Karpas-422 (cell line): ENCODE results near the gene DAZAP1. TPM values are rescaled to one million over a fixed set of nuclear protein-coding genes. Genes with fewer than 3 reads are reported as not detected.
A peak's percentile ranks its signal among the peaks of the same experiment; 100 is the strongest.

Experiments used
- DNase-seq: peaks from one replicate; pipeline ENCODE4 v3.0.0-alpha.2; 2015
- H2AFZ ChIP-seq: fragments of 200-600 bp; sonication (generic); 2 replicates; pipeline ENCODE4 v1.6.1; 2014; ENCODE audit warnings: antibody characterized with exemption, low read length, mixed read lengths
- H3K27ac ChIP-seq: fragments of 200-600 bp; sonication (generic); 2 replicates; pipeline ENCODE4 v1.5.1; 2014; ENCODE audit warnings: mild to moderate bottlenecking, low read length, moderate library complexity
- H3K27me3 ChIP-seq: fragments of 200-600 bp; sonication (generic); 2 replicates; pipeline ENCODE4 v1.6.1; 2014; ENCODE audit warnings: low read length, mixed read lengths
- H3K36me3 ChIP-seq: fragments of 200-600 bp; sonication (generic); 2 replicates; pipeline ENCODE4 v1.6.1; 2014; ENCODE audit warnings: low read length, mixed read lengths; ENCODE audit not compliant: insufficient read depth
- H3K4me1 ChIP-seq: fragments of 200-600 bp; sonication (generic); 2 replicates; pipeline ENCODE4 v1.6.1; 2014; ENCODE audit warnings: mild to moderate bottlenecking, low read length, mixed read lengths
- H3K4me2 ChIP-seq: fragments of 200-600 bp; sonication (generic); 2 replicates; pipeline ENCODE4 v1.6.1; 2014; ENCODE audit warnings: low read length, low read depth, mild to moderate bottlenecking; ENCODE audit not compliant: poor library complexity, severe bottlenecking
- H3K4me3 ChIP-seq: fragments of 200-600 bp; sonication (generic); 2 replicates; pipeline ENCODE4 v1.5.1; 2014; ENCODE audit warnings: mild to moderate bottlenecking, antibody characterized with exemption, low read length, mixed read lengths
- H3K79me2 ChIP-seq: fragments of 200-600 bp; sonication (generic); 2 replicates; pipeline ENCODE4 v1.6.1; 2014; ENCODE audit warnings: mild to moderate bottlenecking, low read length, mixed read lengths
- H3K9ac ChIP-seq: fragments of 200-600 bp; sonication (generic); 2 replicates; pipeline ENCODE4 v1.6.0; 2014; ENCODE audit warnings: low read length
- H3K9me2 ChIP-seq: fragments of 200-600 bp; sonication (generic), shearing (Covaris generic); replicated peaks from 2 replicates; pipeline ENCODE4 v1.6.0; 2014; ENCODE audit warnings: mild to moderate bottlenecking, low read length, moderate library complexity; ENCODE audit not compliant: insufficient read depth
- H3K9me3 ChIP-seq: fragments of 300-700, 200-600 bp; sonication (generic); 2 replicates; pipeline ENCODE4 v1.6.1; 2014; ENCODE audit warnings: low read length, mixed read lengths
- H4K20me1 ChIP-seq: fragments of 200-600 bp; sonication (generic); 2 replicates; pipeline ENCODE4 v1.6.1; 2014; ENCODE audit warnings: mild to moderate bottlenecking, antibody characterized with exemption, low read length, low read depth; ENCODE audit not compliant: insufficient read depth
- total RNA-seq: library from RNA; depleted of rRNA; stranded (reverse); fragments of >200 nt; shearing (Covaris generic); gene quantifications from 2 replicates; pipeline ENCODE4 v1.2.3, GENCODE V29; 2014; ENCODE audit warnings: low replicate concordance

Gene DAZAP1
- total RNA-seq, 1 experiment from 2014 or later = 110 TPM

DNA sequence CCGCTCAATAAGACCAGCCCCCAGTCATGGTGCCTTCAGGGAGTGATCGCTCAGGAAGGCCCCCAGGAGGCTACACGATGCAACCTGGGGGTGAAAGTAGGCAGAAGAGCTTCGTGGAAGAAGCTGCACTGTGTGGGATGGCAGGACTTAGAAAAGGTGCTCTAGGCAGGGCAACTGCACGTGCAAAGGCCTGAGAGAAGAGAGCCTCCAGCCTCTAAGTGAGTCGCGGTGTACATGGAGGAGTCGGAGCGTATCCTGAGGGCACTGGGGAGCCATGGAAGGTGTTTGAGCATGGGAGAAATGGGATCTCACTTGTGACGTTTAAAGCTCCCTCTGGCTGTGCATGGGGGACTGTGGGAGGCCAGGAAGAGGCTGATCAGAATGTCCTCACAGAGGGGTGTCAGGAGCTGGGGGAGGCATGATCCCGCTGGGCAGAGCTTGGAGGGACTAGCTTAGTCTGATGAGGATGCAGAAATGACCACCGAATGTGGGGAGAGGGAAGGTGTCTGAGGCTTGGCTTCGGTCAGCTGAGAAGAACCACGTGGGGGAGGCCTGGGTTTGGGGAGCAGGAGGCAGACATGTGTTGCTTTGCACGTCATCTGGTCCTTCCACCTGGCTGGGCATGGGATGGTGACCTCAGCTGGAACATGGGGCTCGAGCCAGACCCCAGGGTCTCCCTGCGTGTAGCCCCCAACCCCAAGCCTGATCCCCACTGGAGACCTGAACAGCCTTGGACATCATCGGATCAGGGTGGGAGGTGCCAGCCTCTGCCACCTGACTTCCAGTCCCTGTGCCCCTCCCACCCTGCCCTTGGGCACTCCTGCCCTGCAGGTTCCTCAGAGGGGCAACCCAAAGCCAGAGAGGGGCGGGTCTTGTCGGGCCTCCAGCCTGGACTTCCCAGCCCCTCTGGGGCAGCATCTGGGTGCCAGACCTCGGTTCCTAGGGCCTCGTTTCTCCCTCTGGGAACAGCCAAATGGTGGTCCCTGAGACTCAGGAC, 43.6 kb downstream of the DAZAP1 start:
- peak; percentile 48 for DNase-seq
- Histone ChIP-seq H3K79me2 (no peaks in the 10 kb centered on the region), H2AFZ (no peak overlapping the region), H3K4me1 (peaks cover 17% of the 10 kb centered on the region), H3K9ac (no peak overlapping the region), H4K20me1 (peaks cover 14% of the 10 kb centered on the region; the same call in 1 of the 2 replicates), H3K36me3 (no peaks in the 10 kb centered on the region), H3K27me3 (0 out of 2 replicates have a peak, but pooled peaks cover 2% of the 10 kb centered on the region), H3K9me3 (no peaks in the 10 kb centered on the region), H3K9me2 (no peaks in the 10 kb centered on the region), H3K4me2 (peak overlapping the region; percentile 46), H3K4me3 (no peak overlapping the region), H3K27ac (no peak overlapping the region)

DNA sequence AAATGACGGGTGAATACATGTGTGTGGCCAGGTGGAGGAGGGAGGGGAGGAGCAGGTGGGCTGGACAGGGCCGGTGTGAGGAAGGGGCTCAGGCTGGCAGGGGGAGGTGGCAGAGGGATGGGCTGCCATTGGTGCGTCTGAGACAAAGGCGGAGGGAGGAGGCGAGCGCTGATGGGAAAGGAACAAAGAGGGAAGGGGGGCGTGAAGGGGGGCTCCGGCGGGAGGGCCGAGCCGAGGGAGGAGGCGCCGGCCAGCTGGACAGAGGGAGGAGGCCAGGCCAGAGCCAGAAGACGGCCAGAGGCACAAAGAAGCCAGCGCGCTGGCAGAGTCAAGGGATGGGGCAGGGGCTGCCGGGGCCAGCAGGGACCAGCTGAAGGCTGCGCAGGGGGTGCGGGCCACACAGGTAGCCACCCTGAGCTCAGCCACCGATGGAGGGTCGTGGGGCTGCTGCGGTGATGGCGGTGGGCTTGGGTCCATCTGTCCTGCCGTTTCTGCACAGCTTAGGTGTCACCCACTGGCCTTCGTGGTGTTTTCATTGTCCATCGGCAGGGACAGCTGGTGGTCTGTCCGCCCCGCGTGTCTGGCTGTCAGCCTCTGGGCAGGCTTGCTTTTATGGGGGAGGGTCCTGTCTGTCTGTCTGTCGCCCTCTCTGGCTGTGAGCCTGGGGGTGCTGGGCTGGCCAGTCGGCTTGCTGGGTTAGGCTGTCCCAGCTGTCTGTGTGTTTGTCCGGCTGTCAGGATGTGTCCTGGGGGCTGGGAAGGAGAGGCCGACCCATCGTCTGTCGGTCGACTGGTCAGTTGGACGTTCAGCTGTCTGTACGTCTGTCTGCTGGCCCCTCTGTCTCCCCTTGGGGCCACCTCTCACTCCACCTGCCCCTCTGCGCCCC, 44.8 kb downstream of the DAZAP1 start:
- DNase-seq = no peak
- H3K4me1 ChIP-seq = peaks cover 17% of the 10 kb centered on the region
- H3K4me2 ChIP-seq = no peak overlapping the region
- H3K9me2 ChIP-seq = no peaks in the 10 kb centered on the region
- H2AFZ ChIP-seq = no peak overlapping the region
- H3K27ac ChIP-seq = no peak overlapping the region
- no peak overlapping the region for H3K9ac ChIP-seq
- H3K9me3 ChIP-seq = no peaks in the 10 kb centered on the region
- no peak overlapping the region for H3K4me3 ChIP-seq
- H3K79me2 ChIP-seq = no peaks in the 10 kb centered on the region
- 0 out of 2 replicates have a peak, but pooled peaks cover 2% of the 10 kb centered on the region for H3K27me3 ChIP-seq
- peaks cover 11% of the 10 kb centered on the region; the same call in 1 of the 2 replicates for H4K20me1 ChIP-seq
- H3K36me3 ChIP-seq = no peaks in the 10 kb centered on the region

GRCh38 chr19:1452802-1453524, 45.6 kb downstream of the DAZAP1 start:
- H3K4me2 ChIP-seq = no peak overlapping the region

GRCh38 chr19:1453525-1454364, 46.4 kb downstream of the DAZAP1 start:
- peaks cover 17% of the 10 kb centered on the region for H3K4me1 ChIP-seq
- no peak overlapping the region for H3K4me2 ChIP-seq
- H3K9ac ChIP-seq = no peak overlapping the region
- H3K9me2 ChIP-seq = no peaks in the 10 kb centered on the region
- H3K36me3 ChIP-seq = no peaks in the 10 kb centered on the region
- H2AFZ ChIP-seq = no peak overlapping the region
- H3K9me3 ChIP-seq = no peaks in the 10 kb centered on the region
- no peaks in the 10 kb centered on the region for H3K79me2 ChIP-seq
- H4K20me1 ChIP-seq = peaks cover 7% of the 10 kb centered on the region; the same call in 1 of the 2 replicates
- H3K27me3 ChIP-seq = 0 out of 2 replicates have a peak, but pooled peaks cover 2% of the 10 kb centered on the region
- H3K27ac ChIP-seq = no peak overlapping the region
- peak; percentile 80 for DNase-seq
- H3K4me3 ChIP-seq = no peak overlapping the region

More at GRCh38 chr19:1452802-1453524, 45.6 kb downstream of the DAZAP1 start:
- Histone ChIP-seq H3K79me2 (no peaks in the 10 kb centered on the region), H3K27ac (no peak overlapping the region), H3K36me3 (no peaks in the 10 kb centered on the region), H3K9me2 (no peaks in the 10 kb centered on the region), H2AFZ (no peak overlapping the region), H4K20me1 (peaks cover 7% of the 10 kb centered on the region; the same call in 1 of the 2 replicates), H3K4me3 (no peak overlapping the region), H3K9ac (no peak overlapping the region), H3K4me1 (peaks cover 17% of the 10 kb centered on the region), H3K9me3 (no peaks in the 10 kb centered on the region), H3K27me3 (0 out of 2 replicates have a peak, but pooled peaks cover 2% of the 10 kb centered on the region)
- DNase-seq = no peak

DNA sequence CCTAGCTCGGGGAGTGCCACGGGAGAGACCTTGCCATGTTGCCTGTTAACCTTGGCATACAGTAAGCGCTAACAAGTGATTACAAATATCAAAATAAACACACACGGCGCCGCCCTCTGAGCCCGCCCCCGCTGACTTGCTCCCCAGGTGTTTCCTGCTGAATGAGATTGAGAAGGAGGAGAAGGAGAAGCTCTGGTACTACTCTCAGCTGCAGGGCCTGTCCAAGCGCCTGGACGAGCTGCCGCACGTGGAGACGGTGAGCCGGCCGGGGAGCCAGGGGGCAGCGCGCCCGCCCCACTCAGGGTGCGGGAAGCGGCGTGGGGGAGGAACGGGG, 47.6 kb downstream of the DAZAP1 start:
- no peak overlapping the region for H3K9ac ChIP-seq
- peak overlapping the region; percentile 29 for H3K4me2 ChIP-seq
- H3K27ac ChIP-seq = no peak overlapping the region
- peaks cover 8% of the 10 kb centered on the region for H3K4me1 ChIP-seq
- H4K20me1 ChIP-seq = peaks cover 7% of the 10 kb centered on the region; the same call in 1 of the 2 replicates
- DNase-seq = no peak
- no peak overlapping the region for H3K4me3 ChIP-seq
- 0 out of 2 replicates have a peak, but pooled peaks cover 2% of the 10 kb centered on the region for H3K27me3 ChIP-seq
- no peaks in the 10 kb centered on the region for H3K9me2 ChIP-seq
- H2AFZ ChIP-seq = no peak overlapping the region
- H3K9me3 ChIP-seq = no peaks in the 10 kb centered on the region
- no peaks in the 10 kb centered on the region for H3K36me3 ChIP-seq
- no peaks in the 10 kb centered on the region for H3K79me2 ChIP-seq

DNA sequence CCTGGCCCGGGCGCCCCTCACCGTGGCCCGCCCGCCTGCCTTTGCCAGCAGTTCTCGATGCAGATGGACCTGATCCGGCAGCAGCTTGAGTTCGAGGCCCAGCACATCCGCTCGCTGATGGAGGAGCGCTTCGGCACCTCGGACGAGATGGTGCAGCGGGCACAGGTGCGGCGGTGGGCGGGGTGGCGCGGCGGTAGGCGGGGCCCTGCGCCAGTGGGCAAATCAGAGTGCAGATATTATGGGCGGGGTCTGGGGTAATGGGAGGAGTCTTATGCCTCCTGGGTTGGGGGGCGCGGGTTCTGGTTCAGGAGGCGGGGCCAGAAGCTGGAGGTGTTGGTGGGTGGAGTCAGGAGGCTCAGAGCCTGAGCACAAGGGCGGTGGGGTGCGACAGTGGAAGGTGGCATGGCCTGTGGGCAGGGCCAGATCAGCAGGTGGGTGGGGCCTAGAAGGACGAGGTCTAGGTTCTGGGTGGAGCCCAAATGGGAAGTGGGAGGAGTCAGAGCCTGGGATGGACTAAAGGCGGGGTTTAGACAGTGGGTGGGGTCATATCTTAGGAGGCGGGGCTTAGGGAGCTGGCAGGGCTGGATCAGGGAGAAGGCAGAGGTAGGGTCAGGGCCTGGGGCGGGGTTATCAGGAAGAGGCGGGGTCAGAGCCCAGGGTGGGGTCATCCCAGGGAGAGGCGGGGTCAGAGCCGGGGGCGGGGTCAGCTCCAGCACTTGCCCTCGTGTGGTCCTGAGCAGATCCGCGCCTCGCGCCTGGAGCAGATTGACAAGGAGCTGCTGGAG, 48.1 kb downstream of the DAZAP1 start:
- peaks cover 2% of the 10 kb centered on the region; the same call in 1 of the 2 replicates for H4K20me1 ChIP-seq
- H3K27ac ChIP-seq = no peak overlapping the region
- H3K9me2 ChIP-seq = no peaks in the 10 kb centered on the region
- no peaks in the 10 kb centered on the region for H3K36me3 ChIP-seq
- peaks cover 3% of the 10 kb centered on the region; the same call in 1 of the 2 replicates for H3K4me1 ChIP-seq
- no peak overlapping the region for H2AFZ ChIP-seq
- H3K27me3 ChIP-seq = 0 out of 2 replicates have a peak, but pooled peaks cover 1% of the 10 kb centered on the region
- H3K4me3 ChIP-seq = no peak overlapping the region
- H3K4me2 ChIP-seq = peak overlapping the region; percentile 29
- H3K79me2 ChIP-seq = no peaks in the 10 kb centered on the region
- H3K9me3 ChIP-seq = no peaks in the 10 kb centered on the region
- peak; percentile 97 for DNase-seq
- H3K9ac ChIP-seq = no peak overlapping the region
